Tibial nerve (tissue), 4 donors: ENCODE results near the gene SNTB2. TPM values are rescaled to one million over a fixed set of nuclear protein-coding genes. Genes with fewer than 3 reads are reported as not detected.
"Not testable (repeated sequence)": the region's sequence is repeated elsewhere in the genome, so short reads cannot be mapped to it uniquely, and the experiment has no call there.

Source experiments
- DNase-seq, 2 donors: peaks; one replicate each; pipeline ENCODE4 v3.0.0-alpha.2; 2019; ENCODE audit warnings: low spot score in 2 of 2
- H3K27ac ChIP-seq, 4 donors: fragments of 200-600 bp; sonication (generic) in 3 of 4; one replicate each; pipeline ENCODE4 v1.5.1; 2017 to 2019; ENCODE audit warnings: mild to moderate bottlenecking in 1 of 4
- H3K27me3 ChIP-seq, 2 donors: fragments of 200-600 bp; sonication (generic) in 1 of 2; one replicate each; pipeline versions ENCODE4 v1.5.1 to v1.6.0; 2017 to 2019
- H3K36me3 ChIP-seq, 3 donors: fragments of 200-600 bp; sonication (generic); one replicate each; pipeline ENCODE4 v1.5.1; 2018 to 2019
- H3K4me1 ChIP-seq, 4 donors: fragments of 200-600 bp; sonication (generic) in 3 of 4; one replicate each; pipeline ENCODE4 v1.5.1; 2017 to 2019
- H3K4me3 ChIP-seq, 4 donors: fragments of 200-600 bp; sonication (generic) in 3 of 4; one replicate each; pipeline ENCODE4 v1.5.1; 2017 to 2019; ENCODE audit warnings: mild to moderate bottlenecking in 1 of 4, moderate library complexity in 1 of 4
- H3K9me3 ChIP-seq, 4 donors: fragments of 200-600 bp; sonication (generic) in 3 of 4; one replicate each; pipeline ENCODE4 v1.5.1; 2017 to 2019
- CTCF ChIP-seq, 5 experiments: fragments of 200-600 bp in 3 of 5; fragments of 450-650 bp in 2 of 5; sonication (generic) in 3 of 5; IDR thresholded peaks; one replicate each; pipeline ENCODE4 v1.5.1; 2016 to 2019; ENCODE audit warnings: antibody characterized with exemption in 5 of 5, mild to moderate bottlenecking in 3 of 5, moderate library complexity in 2 of 5
- EP300 ChIP-seq, 2 donors: sonication (generic); formaldehyde crosslinking; IDR thresholded peaks; one replicate each; pipeline ENCODE4 v1.6.1; 2017; ENCODE audit warnings: antibody characterized with exemption in 2 of 2, mild to moderate bottlenecking in 1 of 2
- POLR2A ChIP-seq, 2 donors: fragments of 450-650 bp; IDR thresholded peaks; one replicate each; pipeline ENCODE4 v1.6.1; 2017; ENCODE audit warnings: antibody characterized with exemption in 2 of 2, mild to moderate bottlenecking in 2 of 2, moderate library complexity in 2 of 2
- WGBS, 2 donors: methylation state at CpG; one replicate each; pipeline ENCODE4 v1.1.5; 2018; 5-methylcytosine and 5-hydroxymethylcytosine counted together
- total RNA-seq, 4 donors: library from RNA; depleted of rRNA; stranded (reverse); fragments of >200 nt; gene quantifications; one replicate each; pipeline ENCODE4 v1.1.0, GENCODE V29; 2016

SNTB2 gene
- total RNA-seq, 4 donors from 2014 or later, result 33.1 to 50.2 (median 37.7) TPM

- H3K4me3 ChIP-seq, result no peak overlapping the region
- peaks cover 0 to 14% (median 0%) of the 10 kb centered on the region in 4 donors for H3K4me1 ChIP-seq
- H3K36me3 ChIP-seq, result peaks cover 0 to 27% (median 0%) of the 10 kb centered on the region in 3 donors
- 78 to 81% methylated on average over 1 of the region's 1 CpG for WGBS, 2 donors
- no peaks in the 10 kb centered on the region for H3K9me3 ChIP-seq
- no peak for TF ChIP-seq CTCF (IDR thresholded peaks at IDR 0.05)
- no peak for TF ChIP-seq POLR2A (IDR thresholded peaks at IDR 0.05)
- TF ChIP-seq EP300 (IDR thresholded peaks at IDR 0.05), result no peak
- no peak for DNase-seq
- no peak overlapping the region for H3K27ac ChIP-seq
- H3K27me3 ChIP-seq, result no peaks in the 10 kb centered on the region
Observed at GRCh38 chr16:69244336-69244735, 57.4 kb downstream of the SNTB2 start.

- DNase-seq, result no peak
- no peaks in the 10 kb centered on the region for H3K27me3 ChIP-seq
- 78 to 81% methylated on average over 3 of the region's 3 CpGs for WGBS, 2 donors
- H3K4me3 ChIP-seq, result no peak overlapping the region
- no peaks in the 10 kb centered on the region for H3K9me3 ChIP-seq
- H3K4me1 ChIP-seq, result peaks cover 0 to 13% (median 0%) of the 10 kb centered on the region in 4 donors
- H3K27ac ChIP-seq, result no peak overlapping the region
- TF ChIP-seq POLR2A (IDR thresholded peaks at IDR 0.05), result no peak
- TF ChIP-seq CTCF (IDR thresholded peaks at IDR 0.05), result no peak
- no peak for TF ChIP-seq EP300 (IDR thresholded peaks at IDR 0.05)
- peaks cover 0 to 33% (median 0%) of the 10 kb centered on the region in 3 donors for H3K36me3 ChIP-seq
Observed at GRCh38 chr16:69250081-69250480, 63.1 kb downstream of the SNTB2 start.

- peaks cover 0 to 18% (median 0%) of the 10 kb centered on the region in 4 donors for H3K4me1 ChIP-seq
- peaks cover 0 to 7% (median 0%) of the 10 kb centered on the region in 3 donors for H3K36me3 ChIP-seq
- no peaks in the 10 kb centered on the region for H3K9me3 ChIP-seq
- peak overlapping the region in 2 of 4 donors; percentile 56 to 62 for H3K27ac ChIP-seq
- WGBS, 2 donors, result 54 to 59% methylated on average over 5 of the region's 5 CpGs
- no peaks in the 10 kb centered on the region for H3K27me3 ChIP-seq
- DNase-seq, result peak in 1 of 2 donors; percentile 10
- TF ChIP-seq CTCF (IDR thresholded peaks at IDR 0.05) (no peak), POLR2A (IDR thresholded peaks at IDR 0.05) (no peak), EP300 (IDR thresholded peaks at IDR 0.05) (peak in 1 of 2 donors; percentile 59)
- H3K4me3 ChIP-seq, result no peak overlapping the region
Observed at GRCh38 chr16:69253870-69254341, 66.9 kb downstream of the SNTB2 start.

- H3K27ac ChIP-seq, H3K9me3 ChIP-seq, H3K4me3 ChIP-seq, DNase-seq, H3K27me3 ChIP-seq, H3K4me1 ChIP-seq: not testable (repeated sequence)
- WGBS, 2 donors, result 75 to 82% methylated on average over 9 of the region's 9 CpGs
- peaks cover 0 to 26% (median 0%) of the 10 kb centered on the region in 3 donors for H3K36me3 ChIP-seq
Observed at GRCh38 chr16:69259428-69259764, 72.4 kb downstream of the SNTB2 start.

GRCh38 chr16:69260019-69260418, 73.1 kb downstream of the SNTB2 start:
- TF ChIP-seq CTCF (IDR thresholded peaks at IDR 0.05) (no peak), EP300 (IDR thresholded peaks at IDR 0.05) (no peak), POLR2A (IDR thresholded peaks at IDR 0.05) (no peak)
- WGBS, 2 donors, result 87 to 94% methylated on average over 4 of the region's 4 CpGs
- H3K4me3 ChIP-seq, result no peak overlapping the region
- no peak overlapping the region for H3K27ac ChIP-seq
- H3K27me3 ChIP-seq, result no peaks in the 10 kb centered on the region
- H3K4me1 ChIP-seq, result peaks cover 0 to 4% (median 0%) of the 10 kb centered on the region in 4 donors
- no peaks in the 10 kb centered on the region for H3K9me3 ChIP-seq
- no peak for DNase-seq
- peaks cover 0 to 32% (median 0%) of the 10 kb centered on the region in 3 donors for H3K36me3 ChIP-seq

GRCh38 chr16:69260506-69260905, 73.5 kb downstream of the SNTB2 start:
- Histone ChIP-seq H3K4me3 (no peak overlapping the region), H3K9me3 (no peaks in the 10 kb centered on the region), H3K4me1 (peaks cover 0 to 4% (median 0%) of the 10 kb centered on the region in 4 donors), H3K27me3 (no peaks in the 10 kb centered on the region), H3K27ac (no peak overlapping the region), H3K36me3 (peaks cover 0 to 34% (median 0%) of the 10 kb centered on the region in 3 donors)
- 86 to 92% methylated on average over 3 of the region's 3 CpGs for WGBS, 2 donors
- no peak for DNase-seq
- no peak for TF ChIP-seq EP300 (IDR thresholded peaks at IDR 0.05)
- no peak for TF ChIP-seq CTCF (IDR thresholded peaks at IDR 0.05)
- TF ChIP-seq POLR2A (IDR thresholded peaks at IDR 0.05), result no peak
